ENCODE measurements around the gene TANC1.

- no peak for TF ChIP-seq CTCF (optimal IDR thresholded peaks at IDR 0.05 in 1 of 3, IDR thresholded peaks at IDR 0.05 in 1 of 3, conservative IDR thresholded peaks at IDR 0.05 in 1 of 3; ENCODE audit: extremely low read depth in 1 of 3, insufficient read depth in 2 of 3, low read length in 3 of 3)
- no peak for TF ChIP-seq EZH2 (IDR thresholded peaks at IDR 0.05; ENCODE audit: low read length)
Measured at GRCh38 chr2:159098361-159098760, 129.9 kb downstream of the TANC1 start.
